MG63 (cell line): ENCODE measurements around the gene PLEKHO1. TPM values are rescaled to one million over a fixed set of nuclear protein-coding genes. Genes with fewer than 3 reads are reported as not detected.
A peak's percentile ranks its signal among the peaks of the same experiment; 100 is the strongest.
"Not testable (repeated sequence)": the region's sequence is repeated elsewhere in the genome, so short reads cannot be mapped to it uniquely, and the experiment has no call there.

Experiments
- DNase-seq: peaks from one replicate; pipeline ENCODE4 v3.0.0-alpha.2; 2020
- H3K27me3 ChIP-seq: fragments of 250-450 bp; sonication (Bioruptor Pico); 2 replicates; pipeline ENCODE4 v1.5.1; 2020; ENCODE audit warnings: mild to moderate bottlenecking, moderate library complexity
- H3K36me3 ChIP-seq: fragments of 250-450 bp; sonication (Bioruptor Pico); 2 replicates; pipeline ENCODE4 v1.5.1; 2020; ENCODE audit warnings: mild to moderate bottlenecking, moderate library complexity
- H3K4me3 ChIP-seq: fragments of 250-450 bp; sonication (Bioruptor Pico); 2 replicates; pipeline ENCODE4 v1.5.1; 2020; ENCODE audit warnings: mild to moderate bottlenecking, moderate library complexity
- H3K9me3 ChIP-seq: fragments of 250-450 bp; sonication (Bioruptor Pico); 2 replicates; pipeline ENCODE4 v1.5.1; 2020; ENCODE audit warnings: mild to moderate bottlenecking, moderate library complexity
- total RNA-seq: library from RNA; depleted of rRNA; stranded (reverse); fragments of >200 nt; shearing (Covaris generic); gene quantifications from 2 replicates; pipeline ENCODE4 v1.2.3, GENCODE V29; 2014; ENCODE audit warnings: low replicate concordance; rRNA removed

The PLEKHO1 gene
- total RNA-seq, 1 experiment from 2014 or later: 15.8 TPM

GRCh38 chr1:150186438-150186788 is 36.7 kb downstream of the PLEKHO1 start:
- not testable (repeated sequence) for H3K27me3 ChIP-seq, H3K9me3 ChIP-seq, DNase-seq, H3K36me3 ChIP-seq
- peak overlapping the region; percentile 4; the same call in 1 of the 2 replicates for H3K4me3 ChIP-seq

DNA sequence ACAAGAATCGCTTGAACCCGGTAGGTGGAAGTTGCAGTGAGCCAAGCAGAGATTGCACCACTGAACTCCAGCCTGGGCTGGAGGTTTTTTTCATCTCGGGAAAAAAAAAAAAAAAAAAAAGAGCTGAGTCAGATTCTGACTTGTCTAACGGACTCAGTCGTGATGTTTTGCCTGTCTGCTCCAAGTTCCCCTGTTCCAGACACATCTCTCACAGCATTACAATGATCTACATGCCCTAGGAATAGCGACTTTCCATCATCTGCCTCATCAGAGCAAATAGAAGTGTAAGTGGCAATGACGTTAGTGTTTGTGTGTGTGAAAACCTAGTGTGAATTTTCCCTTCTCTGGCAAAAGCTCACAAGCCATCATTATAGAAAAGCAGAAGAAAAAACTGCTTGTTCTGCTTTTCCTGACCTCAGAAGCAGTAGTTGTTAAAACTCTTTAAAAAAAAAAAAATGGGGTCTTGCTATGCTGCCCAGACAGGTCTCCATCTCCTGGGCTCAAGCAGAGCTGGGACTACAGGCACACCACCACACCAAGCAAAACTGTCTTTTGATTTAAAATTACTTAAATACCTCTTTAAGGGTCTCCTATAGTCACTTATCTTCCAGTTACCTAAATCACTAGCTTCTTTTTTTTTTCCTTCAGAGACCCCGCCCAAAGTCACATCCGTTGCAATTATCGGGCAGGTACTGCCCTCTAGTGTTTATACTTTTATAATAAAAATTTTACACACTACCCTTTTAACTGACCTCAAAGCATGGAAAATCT is 37.3 kb downstream of the PLEKHO1 start:
- H3K36me3 ChIP-seq: no peaks in the 10 kb centered on the region
- H3K4me3 ChIP-seq: no peak overlapping the region
- H3K27me3 ChIP-seq: no peaks in the 10 kb centered on the region
- no peaks in the 10 kb centered on the region for H3K9me3 ChIP-seq
- peak; percentile 27 for DNase-seq

GRCh38 chr1:150187560-150187931 is 37.8 kb downstream of the PLEKHO1 start:
- Histone ChIP-seq H3K27me3 (no peaks in the 10 kb centered on the region), H3K9me3 (no peaks in the 10 kb centered on the region), H3K36me3 (no peaks in the 10 kb centered on the region), H3K4me3 (no peak overlapping the region)
- no peak for DNase-seq

DNA sequence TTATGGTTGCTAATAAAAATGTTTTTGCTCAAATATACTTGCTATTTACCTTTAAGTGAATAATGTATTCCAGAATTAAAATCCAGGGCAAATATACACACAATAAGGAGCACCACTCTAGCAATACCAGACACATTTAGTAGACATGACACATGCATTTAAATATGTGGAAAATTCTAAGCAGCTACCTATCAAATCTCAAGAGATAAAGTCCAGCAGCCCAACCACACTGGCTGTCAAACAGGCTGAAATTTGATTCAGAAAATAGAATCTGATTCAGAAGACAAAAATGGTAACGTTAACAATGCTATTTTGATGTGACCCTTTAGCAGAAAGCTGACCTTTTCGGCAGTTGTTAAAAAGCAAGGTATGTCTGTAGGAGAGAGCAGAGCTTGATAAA is 42.3 kb downstream of the PLEKHO1 start:
- Histone ChIP-seq H3K4me3 (no peak overlapping the region), H3K27me3 (no peaks in the 10 kb centered on the region), H3K36me3 (no peaks in the 10 kb centered on the region), H3K9me3 (no peaks in the 10 kb centered on the region)
- peak; percentile 19 for DNase-seq

GRCh38 chr1:150194381-150195031 is 44.8 kb downstream of the PLEKHO1 start:
- no peaks in the 10 kb centered on the region for H3K36me3 ChIP-seq
- DNase-seq: no peak
- H3K27me3 ChIP-seq: no peaks in the 10 kb centered on the region
- no peaks in the 10 kb centered on the region for H3K9me3 ChIP-seq
- no peak overlapping the region for H3K4me3 ChIP-seq

DNA sequence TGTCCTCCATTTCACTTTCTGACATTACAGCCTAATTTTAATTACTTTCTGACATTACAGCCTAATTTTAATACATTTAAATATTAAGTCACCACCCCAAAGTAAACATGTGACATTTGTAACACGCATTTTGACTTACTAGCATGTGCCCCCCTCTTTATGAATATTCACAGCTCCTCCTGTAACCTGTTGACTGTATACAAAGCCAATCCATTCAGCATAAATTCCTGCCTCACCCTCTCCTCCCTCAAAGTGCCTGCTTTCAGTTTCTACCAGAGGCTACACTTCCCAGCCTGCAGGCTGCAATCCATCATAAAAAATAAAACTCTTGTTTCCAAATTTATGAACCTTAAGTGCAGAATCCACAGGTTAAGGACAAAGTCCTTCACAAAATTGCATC is 46.7 kb downstream of the PLEKHO1 start:
- H3K36me3 ChIP-seq: no peaks in the 10 kb centered on the region
- H3K4me3 ChIP-seq: no peak overlapping the region
- H3K27me3 ChIP-seq: no peaks in the 10 kb centered on the region
- no peak for DNase-seq
- peaks cover 6% of the 10 kb centered on the region for H3K9me3 ChIP-seq

GRCh38 chr1:150207281-150207971 is 57.7 kb downstream of the PLEKHO1 start:
- Histone ChIP-seq H3K4me3 (no peak overlapping the region), H3K9me3 (no peaks in the 10 kb centered on the region), H3K27me3 (no peaks in the 10 kb centered on the region; the same call in 1 of the 2 replicates), H3K36me3 (no peaks in the 10 kb centered on the region)
- DNase-seq: no peak

GRCh38 chr1:150208460-150208859 is 58.7 kb downstream of the PLEKHO1 start:
- H3K9me3 ChIP-seq, H3K36me3 ChIP-seq, H3K27me3 ChIP-seq, DNase-seq, H3K4me3 ChIP-seq: not testable (repeated sequence)

Other genes starting within 250 kb of the PLEKHO1 start
- gene SV2A, start 232.1 kb upstream of the PLEKHO1 start, total RNA-seq: 0.16 TPM in 1 of 2 replicates, not detected in the other
- 35.9 and 42.3 TPM in 2 replicates for gene SF3B4, start 222.1 kb upstream of the PLEKHO1 start, total RNA-seq
- gene MTMR11, start 213.0 kb upstream of the PLEKHO1 start, total RNA-seq: 0.35 and 3.0 TPM in 2 replicates
- 6.5 and 9.0 TPM in 2 replicates for gene OTUD7B, start 139.2 kb upstream of the PLEKHO1 start, total RNA-seq
- gene VPS45, start 82.1 kb upstream of the PLEKHO1 start, total RNA-seq: 26.4 and 47.3 TPM in 2 replicates
- 17.0 and 38.7 TPM in 2 replicates for gene ANP32E, start 86.2 kb downstream of the PLEKHO1 start, total RNA-seq
- gene CA14, start 107.9 kb downstream of the PLEKHO1 start, total RNA-seq: not detected in 2 replicates
- gene APH1A, start 119.1 kb downstream of the PLEKHO1 start, total RNA-seq: 136 and 156 TPM in 2 replicates
- gene C1orf54, start 122.9 kb downstream of the PLEKHO1 start, total RNA-seq: 2.5 TPM in 1 of 2 replicates, not detected in the other
- gene CIART, start 132.6 kb downstream of the PLEKHO1 start, total RNA-seq: not detected in 2 replicates
- 75.5 and 80.7 TPM in 2 replicates for gene MRPS21, start 143.9 kb downstream of the PLEKHO1 start, total RNA-seq
- gene PRPF3, start 171.6 kb downstream of the PLEKHO1 start, total RNA-seq: 65.9 and 75.5 TPM in 2 replicates
- gene RPRD2, start 214.2 kb downstream of the PLEKHO1 start, total RNA-seq: 2.5 and 10.6 TPM in 2 replicates